Immature natural killer cell (primary cell): Measurements from ENCODE around the gene RUNX1. TPM values are rescaled to one million over a fixed set of nuclear protein-coding genes. Genes with fewer than 3 reads are reported as not detected.

Source experiments
- DNase-seq, 3 donors: peaks; one replicate each; pipeline ENCODE4 v3.0.0; 2022; ENCODE audit warnings: mixed read lengths in 1 of 3
- H3K27ac Mint-ChIP-seq, 6 donors: one replicate each; pipeline ENCODE4 v1.8.0; 2020; ENCODE audit warnings: mixed read lengths in 6 of 6, mild to moderate bottlenecking in 5 of 6, inconsistent platforms in 4 of 6, moderate library complexity in 3 of 6
- H3K27me3 Mint-ChIP-seq, 3 donors: one replicate each; pipeline ENCODE4 v1.8.0; 2020 to 2021; ENCODE audit warnings: low read depth in 3 of 3, mild to moderate bottlenecking in 3 of 3, mixed read lengths in 3 of 3, moderate library complexity in 3 of 3, inconsistent platforms in 1 of 3
- H3K36me3 Mint-ChIP-seq, 3 donors: one replicate each; pipeline ENCODE4 v1.8.0; 2020; ENCODE audit warnings: mixed read lengths in 3 of 3, inconsistent platforms in 2 of 3, mild to moderate bottlenecking in 2 of 3
- H3K4me1 Mint-ChIP-seq, 2 donors: one replicate each; pipeline ENCODE4 v1.8.0; 2020; ENCODE audit warnings: inconsistent platforms in 2 of 2, mild to moderate bottlenecking in 2 of 2, mixed read lengths in 2 of 2, moderate library complexity in 1 of 2
- H3K4me3 Mint-ChIP-seq, 5 donors: one replicate each; pipeline ENCODE4 v1.8.0; 2020; ENCODE audit warnings: mild to moderate bottlenecking in 5 of 5, mixed read lengths in 5 of 5, inconsistent platforms in 3 of 5, moderate library complexity in 3 of 5
- H3K9me3 Mint-ChIP-seq, 6 donors: one replicate each; pipeline ENCODE4 v1.8.0; 2020; ENCODE audit warnings: mild to moderate bottlenecking in 6 of 6, mixed read lengths in 6 of 6, inconsistent platforms in 4 of 6, moderate library complexity in 3 of 6
- polyA plus RNA-seq, 3 donors: library from polyadenylated mRNA; unstranded; fragments of 300-500 nt; fragmentation: Illumina TruSeq; gene quantifications; one replicate each; pipeline ENCODE4 v1.2.3, GENCODE V29; 2021

Gene RUNX1
- polyA plus RNA-seq, 3 donors from 2014 or later, result 6.2 to 25.2 (median 10.6) TPM

DNA sequence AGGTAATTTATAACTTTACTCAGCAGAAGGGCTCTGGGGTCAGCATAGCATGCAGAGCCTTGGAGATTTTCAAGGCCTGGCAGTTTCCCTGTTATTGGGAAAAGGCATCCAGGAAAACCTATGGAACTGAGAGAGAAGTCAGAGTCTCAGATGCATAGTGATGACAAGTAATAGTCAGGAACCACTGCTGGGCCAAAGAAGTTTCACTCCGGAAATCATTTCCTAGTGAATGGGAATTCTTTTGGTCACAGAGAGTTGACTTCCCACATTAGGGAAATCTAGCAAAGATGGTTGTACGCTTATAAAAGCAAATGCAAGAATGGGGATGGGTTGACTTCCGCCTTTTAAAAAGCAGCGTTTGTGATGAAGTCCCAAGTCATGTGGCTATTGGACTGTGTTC, 28.4 kb upstream of the RUNX1 start:
- DNase-seq, result no peak
- Mint-ChIP-seq H3K9me3 (peaks cover 0 to 10% (median 3%) of the 10 kb centered on the region in 6 donors), H3K27me3 (peaks cover 0 to 5% (median 0%) of the 10 kb centered on the region in 3 donors), H3K4me1 (no peaks in the 10 kb centered on the region), H3K27ac (no peak overlapping the region), H3K4me3 (no peak overlapping the region), H3K36me3 (peaks cover 0 to 15% (median 10%) of the 10 kb centered on the region in 3 donors)

DNA sequence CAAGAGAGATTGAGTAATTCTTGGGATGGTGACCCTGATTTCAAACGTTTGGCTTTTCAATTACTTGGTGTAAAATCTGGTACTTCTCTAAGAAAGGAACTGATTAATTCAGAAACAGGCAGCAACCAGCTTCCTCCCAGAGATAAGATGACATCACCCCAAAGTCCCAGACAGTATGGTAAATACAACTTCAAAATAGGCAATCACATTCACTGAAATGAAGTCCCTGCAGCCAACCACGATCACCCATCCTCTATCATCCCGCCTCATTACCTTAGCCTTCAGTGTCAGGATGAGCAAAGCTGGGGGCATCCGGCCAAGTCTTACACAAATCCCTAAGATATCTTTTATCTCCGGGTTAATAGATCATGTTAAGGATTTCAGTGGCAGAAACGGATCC, 26.4 kb upstream of the RUNX1 start:
- Mint-ChIP-seq H3K27ac (no peak overlapping the region), H3K9me3 (peaks cover 0 to 10% (median 3%) of the 10 kb centered on the region in 6 donors), H3K27me3 (peaks cover 2 to 4% (median 3%) of the 10 kb centered on the region in 3 donors), H3K4me3 (no peak overlapping the region), H3K4me1 (no peaks in the 10 kb centered on the region), H3K36me3 (peaks cover 0 to 10% (median 5%) of the 10 kb centered on the region in 3 donors)
- DNase-seq, result no peak

DNA sequence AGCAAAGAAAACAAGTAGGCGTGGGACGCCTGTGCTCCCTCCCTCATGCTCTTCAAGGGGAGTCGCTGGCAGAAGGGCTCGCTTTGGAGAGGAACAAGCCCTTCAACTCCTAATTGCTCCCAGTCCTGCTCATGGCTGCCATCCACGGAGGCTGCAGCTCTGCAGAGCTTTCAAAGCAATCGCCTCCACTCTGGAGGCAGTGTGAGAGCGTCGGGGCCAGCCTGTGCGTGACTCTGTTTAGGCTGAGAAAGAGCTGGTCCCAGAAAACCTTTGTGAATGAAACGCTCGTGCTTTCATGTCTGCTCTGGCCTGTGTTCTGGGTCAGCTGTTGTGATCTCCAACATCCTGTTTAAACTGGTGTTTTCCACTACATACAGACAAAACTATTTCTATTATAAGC, 23.9 kb upstream of the RUNX1 start:
- H3K4me1 Mint-ChIP-seq, result no peaks in the 10 kb centered on the region
- no peak overlapping the region for H3K27ac Mint-ChIP-seq
- no peak overlapping the region for H3K4me3 Mint-ChIP-seq
- peaks cover 3 to 6% (median 3%) of the 10 kb centered on the region in 3 donors for H3K27me3 Mint-ChIP-seq
- DNase-seq, result no peak
- H3K36me3 Mint-ChIP-seq, result peaks cover 0 to 10% (median 5%) of the 10 kb centered on the region in 3 donors
- peaks cover 0 to 10% (median 3%) of the 10 kb centered on the region in 6 donors for H3K9me3 Mint-ChIP-seq

DNA sequence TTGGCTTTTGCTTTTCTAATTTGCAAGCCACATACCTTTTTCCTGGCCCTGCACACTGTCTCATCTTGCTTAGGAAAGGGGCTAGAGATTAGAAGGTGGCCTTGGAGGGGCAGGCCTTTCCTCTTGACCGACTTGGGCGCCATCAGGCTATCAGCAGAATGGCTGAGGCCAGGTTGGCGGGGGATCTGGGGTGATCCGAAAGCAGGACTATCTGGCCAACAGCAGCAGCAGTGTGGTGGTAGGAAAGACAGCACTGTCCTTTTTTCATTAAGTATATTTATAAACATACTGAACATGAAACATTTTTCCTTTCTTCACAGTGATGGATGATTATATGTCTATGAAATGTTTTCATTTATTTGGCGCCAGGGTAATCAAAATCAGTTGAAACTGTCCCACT, 23.5 kb upstream of the RUNX1 start:
- no peak overlapping the region for H3K27ac Mint-ChIP-seq
- H3K4me3 Mint-ChIP-seq, result no peak overlapping the region

DNA sequence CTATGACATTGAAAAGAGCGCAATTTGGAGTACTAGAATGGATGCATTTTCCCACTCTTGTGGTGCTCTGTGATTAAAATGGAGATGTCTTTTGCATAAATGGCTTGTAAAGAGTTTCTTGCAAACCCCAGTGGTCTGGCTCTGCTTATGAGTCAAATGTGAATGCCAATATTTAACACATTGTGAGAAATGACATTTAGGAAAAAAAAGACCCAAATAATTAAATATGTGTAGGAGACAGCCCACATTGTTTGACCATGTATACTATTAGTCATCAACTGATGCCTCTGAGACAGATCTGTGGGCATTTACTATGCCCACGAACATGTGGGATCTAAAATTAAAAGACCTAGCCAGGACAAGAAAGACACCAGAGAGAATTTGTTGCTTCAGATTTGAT, 22.2 kb upstream of the RUNX1 start:
- no peaks in the 10 kb centered on the region for H3K4me1 Mint-ChIP-seq
- peaks cover 0 to 10% (median 5%) of the 10 kb centered on the region in 3 donors for H3K36me3 Mint-ChIP-seq
- peaks cover 0 to 10% (median 3%) of the 10 kb centered on the region in 6 donors for H3K9me3 Mint-ChIP-seq
- H3K27ac Mint-ChIP-seq, result no peak overlapping the region
- DNase-seq, result no peak
- H3K27me3 Mint-ChIP-seq, result peaks cover 3 to 6% (median 3%) of the 10 kb centered on the region in 3 donors
- H3K4me3 Mint-ChIP-seq, result no peak overlapping the region

More for the DNA sequence above, 23.5 kb upstream of the RUNX1 start:
- H3K4me1 Mint-ChIP-seq, result no peaks in the 10 kb centered on the region
- peaks cover 3 to 6% (median 3%) of the 10 kb centered on the region in 3 donors for H3K27me3 Mint-ChIP-seq
- peaks cover 0 to 10% (median 5%) of the 10 kb centered on the region in 3 donors for H3K36me3 Mint-ChIP-seq
- H3K9me3 Mint-ChIP-seq, result peaks cover 0 to 10% (median 3%) of the 10 kb centered on the region in 6 donors
- no peak for DNase-seq

DNA sequence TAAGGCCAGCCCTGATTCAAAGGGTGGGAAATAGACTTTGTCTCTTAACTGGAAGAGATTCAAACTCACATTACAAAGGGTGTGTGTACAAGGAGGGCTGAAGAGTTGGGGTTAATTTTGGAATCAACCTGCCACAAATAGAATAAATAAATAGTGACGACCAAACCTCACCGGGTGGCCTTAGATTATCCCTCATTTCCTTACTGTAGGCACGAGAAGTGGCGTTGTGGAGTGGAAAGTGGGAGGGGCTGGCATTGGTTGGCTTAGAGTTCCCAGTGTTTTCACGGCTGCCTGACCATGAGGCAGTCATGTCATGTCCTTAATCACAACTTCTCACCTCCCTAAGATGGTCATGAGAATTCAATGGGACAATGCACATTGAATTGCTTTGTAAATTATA, 21.3 kb upstream of the RUNX1 start:
- Mint-ChIP-seq H3K36me3 (peaks cover 0 to 10% (median 5%) of the 10 kb centered on the region in 3 donors), H3K9me3 (peaks cover 0 to 10% (median 3%) of the 10 kb centered on the region in 6 donors), H3K27me3 (peaks cover 3 to 6% (median 3%) of the 10 kb centered on the region in 3 donors), H3K4me1 (no peaks in the 10 kb centered on the region), H3K4me3 (no peak overlapping the region), H3K27ac (no peak overlapping the region)
- DNase-seq, result no peak

DNA sequence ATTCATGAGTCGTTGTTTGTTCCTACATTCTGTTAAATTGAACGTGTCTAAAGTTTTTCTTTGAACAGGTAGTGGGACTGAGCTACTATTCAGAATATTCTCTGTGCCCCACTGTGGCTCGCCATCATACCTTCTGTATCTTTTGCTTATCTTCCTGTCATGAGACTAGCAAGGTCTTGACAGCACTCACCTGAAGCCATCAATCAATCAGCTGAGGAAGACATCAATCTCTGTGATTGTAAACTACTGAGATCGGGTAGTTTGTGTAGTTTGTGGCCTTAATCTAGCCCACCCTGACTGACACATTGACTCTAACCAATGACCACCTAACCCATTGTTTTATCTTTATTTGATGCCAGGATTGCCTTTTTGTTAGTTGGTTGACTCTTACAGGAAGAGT, 17.7 kb upstream of the RUNX1 start:
- no peak for DNase-seq
- Mint-ChIP-seq H3K9me3 (no peaks in the 10 kb centered on the region), H3K27me3 (peaks cover 5 to 6% (median 5%) of the 10 kb centered on the region in 3 donors), H3K4me1 (no peaks in the 10 kb centered on the region), H3K4me3 (no peak overlapping the region), H3K36me3 (no peaks in the 10 kb centered on the region), H3K27ac (no peak overlapping the region)

DNA sequence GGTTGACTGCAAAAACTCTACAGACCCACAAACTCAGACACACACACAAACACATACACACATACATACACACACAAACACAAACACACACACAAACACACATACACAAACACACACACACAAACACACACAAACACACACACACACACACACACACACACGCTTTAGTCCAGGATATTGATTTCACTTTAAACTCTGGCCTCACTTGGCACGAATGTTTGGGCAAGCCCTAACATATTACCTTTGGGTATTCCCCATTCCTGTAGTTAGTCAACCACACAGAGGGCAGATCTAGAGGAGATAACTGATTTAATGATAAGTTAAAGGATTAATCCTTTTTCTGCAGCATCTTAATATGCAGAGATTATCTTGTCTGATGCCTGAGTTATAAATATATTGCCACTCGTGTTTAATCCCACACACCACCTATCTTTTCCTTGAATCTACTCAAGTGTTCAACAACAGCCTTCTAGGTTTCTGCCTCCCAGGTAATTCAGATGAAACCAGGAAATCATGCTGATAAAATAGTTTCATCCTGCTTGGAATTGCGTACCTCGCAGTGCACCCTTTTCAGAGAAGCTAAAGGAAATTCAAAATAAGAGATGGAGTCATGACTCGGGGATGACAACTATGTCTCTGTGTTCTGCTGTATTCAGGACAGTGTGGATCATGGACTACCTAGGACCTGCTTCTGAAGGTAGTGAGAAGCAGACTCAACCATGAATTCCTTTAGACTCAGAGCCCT, 14.5 kb upstream of the RUNX1 start:
- no peak for DNase-seq
- Mint-ChIP-seq H3K9me3 (no peaks in the 10 kb centered on the region), H3K27ac (no peak overlapping the region), H3K4me1 (peaks cover 10 to 23% of the 10 kb centered on the region in 2 donors), H3K27me3 (peaks cover 2 to 6% (median 5%) of the 10 kb centered on the region in 3 donors), H3K4me3 (no peak overlapping the region), H3K36me3 (no peaks in the 10 kb centered on the region)

DNA sequence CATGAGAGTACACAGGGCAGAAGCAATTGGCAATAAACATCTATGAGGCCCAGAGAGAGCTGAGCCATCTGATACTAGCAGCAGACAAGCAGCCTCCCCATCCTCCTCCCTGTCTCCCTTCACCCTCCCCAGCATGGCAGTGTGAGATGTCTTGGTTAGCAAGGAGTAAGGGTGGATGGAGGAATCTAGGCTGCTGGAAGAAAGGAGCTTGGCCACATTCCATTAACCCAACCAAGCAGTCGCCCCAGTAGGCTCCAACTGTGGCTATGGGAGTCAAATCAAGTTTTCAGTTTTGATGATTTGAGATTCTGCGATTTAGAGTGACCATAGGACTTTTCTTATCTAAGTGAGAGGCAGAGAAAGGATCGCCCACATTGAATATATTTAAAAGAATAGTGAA, 12.9 kb upstream of the RUNX1 start:
- Mint-ChIP-seq H3K27ac (no peak overlapping the region), H3K4me3 (no peak overlapping the region), H3K9me3 (no peaks in the 10 kb centered on the region), H3K36me3 (no peaks in the 10 kb centered on the region), H3K27me3 (peaks cover 2 to 6% (median 4%) of the 10 kb centered on the region in 3 donors), H3K4me1 (peaks cover 26 to 39% of the 10 kb centered on the region in 2 donors)
- no peak for DNase-seq

DNA sequence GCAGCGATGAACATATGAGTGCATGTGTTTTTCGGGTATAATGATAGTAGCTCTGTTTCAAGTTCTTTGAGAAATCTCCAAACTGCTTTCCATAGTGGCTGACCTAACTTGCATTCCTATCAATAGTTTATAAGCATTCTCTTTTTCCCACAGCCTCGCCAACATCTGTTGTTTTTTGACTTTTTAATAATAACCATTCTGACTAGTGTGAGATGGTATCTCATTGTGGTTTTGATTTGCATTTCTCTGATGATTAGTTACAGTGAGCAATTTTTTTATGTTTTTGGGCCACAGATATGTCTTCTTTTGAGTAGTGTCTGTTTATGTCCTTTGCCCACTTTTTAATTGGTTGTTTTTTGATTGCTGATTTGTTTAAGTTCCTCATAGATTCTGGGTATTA, 10.6 kb upstream of the RUNX1 start:
- no peak overlapping the region for H3K27ac Mint-ChIP-seq
- no peaks in the 10 kb centered on the region for H3K36me3 Mint-ChIP-seq
- H3K9me3 Mint-ChIP-seq, result no peaks in the 10 kb centered on the region
- peaks cover 2 to 6% (median 4%) of the 10 kb centered on the region in 3 donors for H3K27me3 Mint-ChIP-seq
- DNase-seq, result no peak
- H3K4me3 Mint-ChIP-seq, result no peak overlapping the region
- H3K4me1 Mint-ChIP-seq, result peaks cover 28 to 46% of the 10 kb centered on the region in 2 donors

DNA sequence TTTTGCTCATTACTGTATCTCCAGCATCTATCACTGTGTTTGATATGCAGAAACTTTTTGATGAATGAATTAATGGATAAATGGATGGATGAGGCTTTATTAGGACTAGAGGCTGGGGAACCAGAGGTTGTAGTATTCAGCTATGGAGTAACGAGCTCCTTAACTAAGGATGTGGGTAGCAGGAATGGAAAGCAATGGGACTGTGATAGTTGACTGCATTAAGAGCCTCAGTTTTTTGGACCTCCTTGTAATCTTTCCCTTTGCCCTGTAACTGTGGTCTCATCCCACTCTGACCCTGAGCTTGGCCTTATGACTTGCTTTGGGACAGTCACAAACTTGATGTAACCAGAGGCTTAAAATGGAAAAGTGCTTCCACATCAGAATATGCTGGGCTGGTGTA, 9.0 kb upstream of the RUNX1 start:
- Mint-ChIP-seq H3K27ac (peak overlapping the region in 2 of 6 donors; percentile 29 to 82), H3K4me3 (peak overlapping the region in 3 of 5 donors; percentile 66 to 81 (median 66)), H3K27me3 (peaks cover 0 to 4% (median 4%) of the 10 kb centered on the region in 3 donors), H3K4me1 (peaks cover 28 to 47% of the 10 kb centered on the region in 2 donors), H3K9me3 (no peaks in the 10 kb centered on the region), H3K36me3 (no peaks in the 10 kb centered on the region)
- DNase-seq, result no peak

DNA sequence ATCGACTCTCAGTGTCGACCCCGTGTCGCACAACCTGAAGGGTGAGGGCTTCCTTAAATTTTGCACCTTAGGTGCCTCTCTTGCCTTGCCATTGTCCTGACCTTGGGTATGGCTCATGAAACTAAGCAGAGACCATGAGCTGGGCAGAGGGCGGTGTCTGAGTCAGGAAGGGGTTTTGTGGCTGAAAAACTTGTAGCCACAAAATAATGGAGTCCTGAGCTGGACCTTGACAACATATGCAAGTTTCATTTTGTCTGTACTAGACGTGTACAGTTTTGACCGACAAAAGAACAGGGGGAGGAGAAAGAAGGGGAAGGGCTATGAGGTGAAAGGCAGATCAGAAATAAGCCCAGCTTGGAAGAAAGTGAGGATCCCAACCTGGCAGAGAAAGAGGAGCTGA, 8.3 kb upstream of the RUNX1 start:
- peak overlapping the region; percentile 1 to 82 (median 36) for H3K27ac Mint-ChIP-seq
- H3K9me3 Mint-ChIP-seq, result no peaks in the 10 kb centered on the region
- H3K4me3 Mint-ChIP-seq, result peak overlapping the region; percentile 44 to 81 (median 66)
- DNase-seq, result peak; percentile 45 to 56 (median 50)
- H3K27me3 Mint-ChIP-seq, result peaks cover 0 to 4% (median 4%) of the 10 kb centered on the region in 3 donors
- H3K36me3 Mint-ChIP-seq, result no peaks in the 10 kb centered on the region
- peaks cover 31 to 53% of the 10 kb centered on the region in 2 donors for H3K4me1 Mint-ChIP-seq

DNA sequence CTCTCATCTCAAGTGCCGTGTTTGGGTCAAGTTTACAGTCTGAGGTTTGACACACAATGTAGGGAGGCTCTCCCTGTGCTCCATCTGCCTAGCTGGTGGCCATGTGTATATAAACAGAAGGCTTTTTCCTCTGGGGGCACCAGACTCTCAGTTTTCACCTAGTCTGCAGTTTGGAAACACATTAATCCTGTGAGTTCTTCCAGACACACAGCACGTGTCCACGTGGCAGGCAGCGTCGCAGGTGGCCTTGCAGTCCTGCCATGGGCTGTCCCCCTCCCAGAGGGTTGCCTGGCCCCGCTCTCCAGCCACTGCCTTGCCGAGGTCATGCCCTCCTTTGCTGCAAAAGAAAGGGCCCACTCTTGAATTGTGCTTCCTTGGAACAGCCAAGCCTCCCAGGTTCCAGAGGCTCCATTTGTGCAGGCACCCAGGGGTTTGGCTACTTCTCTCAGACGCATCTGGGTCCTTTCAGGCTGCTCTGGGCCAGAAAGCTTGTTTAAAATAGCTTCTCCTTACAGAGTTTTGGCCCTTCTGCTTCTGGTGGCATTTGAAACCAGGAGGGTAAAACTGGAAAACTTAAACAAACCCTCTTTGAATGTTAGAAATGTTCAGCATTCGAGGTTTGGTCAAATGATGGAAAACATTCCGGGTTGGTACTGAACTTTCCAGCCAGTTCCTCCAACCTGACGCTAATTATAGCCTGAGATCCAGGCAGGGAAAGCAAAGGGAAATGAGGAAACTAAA, 4.4 kb upstream of the RUNX1 start:
- Mint-ChIP-seq H3K27me3 (peaks cover 15 to 24% (median 21%) of the 10 kb centered on the region in 3 donors), H3K9me3 (peaks cover 0 to 2% (median 0%) of the 10 kb centered on the region in 6 donors), H3K4me3 (no peak overlapping the region), H3K36me3 (peaks cover 0 to 2% (median 0%) of the 10 kb centered on the region in 3 donors), H3K4me1 (peaks cover 55 to 68% of the 10 kb centered on the region in 2 donors), H3K27ac (peak overlapping the region in 1 of 6 donors; percentile 15)
- no peak for DNase-seq

DNA sequence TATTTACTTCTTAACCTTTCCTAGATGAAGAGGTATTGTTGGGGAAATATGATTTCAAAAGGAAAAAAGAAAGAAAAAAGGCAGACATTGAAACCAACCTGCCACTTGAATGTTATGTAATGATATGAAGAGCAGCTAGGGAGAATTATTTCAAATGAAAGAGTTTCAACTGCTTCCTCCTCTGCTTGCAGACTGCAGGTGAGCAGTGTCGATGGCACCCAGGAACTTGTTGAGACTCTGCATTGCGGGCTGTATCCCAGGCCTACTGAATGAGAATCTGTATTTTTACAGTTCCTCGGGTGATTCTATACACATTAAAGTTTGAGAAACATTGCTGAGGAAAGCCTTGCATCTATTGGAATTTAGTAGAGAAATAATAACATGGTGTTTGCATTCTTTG, 3.7 kb upstream of the RUNX1 start:
- Mint-ChIP-seq H3K4me3 (no peak overlapping the region), H3K4me1 (peaks cover 51 to 64% of the 10 kb centered on the region in 2 donors), H3K9me3 (peaks cover 0 to 2% (median 0%) of the 10 kb centered on the region in 6 donors), H3K27me3 (peaks cover 16 to 31% (median 28%) of the 10 kb centered on the region in 3 donors), H3K36me3 (peaks cover 0 to 5% (median 0%) of the 10 kb centered on the region in 3 donors), H3K27ac (peak overlapping the region in 5 of 6 donors; percentile 8 to 99 (median 66))
- DNase-seq, result no peak
